HG03442 (cell line): ENCODE data around the gene DNER.
"Not testable (repeated sequence)": the region's sequence is repeated elsewhere in the genome, so short reads cannot be mapped to it uniquely, and the experiment has no call there.

Source experiments
- ATAC-seq: cut with Tn5 transposase; IDR thresholded peaks from one replicate; pipeline ENCODE4 v1.9.1; 2021; ENCODE audit warnings: mild to moderate bottlenecking, moderate library complexity; ENCODE audit not compliant: unreplicated experiment

Gene DNER

DNA sequence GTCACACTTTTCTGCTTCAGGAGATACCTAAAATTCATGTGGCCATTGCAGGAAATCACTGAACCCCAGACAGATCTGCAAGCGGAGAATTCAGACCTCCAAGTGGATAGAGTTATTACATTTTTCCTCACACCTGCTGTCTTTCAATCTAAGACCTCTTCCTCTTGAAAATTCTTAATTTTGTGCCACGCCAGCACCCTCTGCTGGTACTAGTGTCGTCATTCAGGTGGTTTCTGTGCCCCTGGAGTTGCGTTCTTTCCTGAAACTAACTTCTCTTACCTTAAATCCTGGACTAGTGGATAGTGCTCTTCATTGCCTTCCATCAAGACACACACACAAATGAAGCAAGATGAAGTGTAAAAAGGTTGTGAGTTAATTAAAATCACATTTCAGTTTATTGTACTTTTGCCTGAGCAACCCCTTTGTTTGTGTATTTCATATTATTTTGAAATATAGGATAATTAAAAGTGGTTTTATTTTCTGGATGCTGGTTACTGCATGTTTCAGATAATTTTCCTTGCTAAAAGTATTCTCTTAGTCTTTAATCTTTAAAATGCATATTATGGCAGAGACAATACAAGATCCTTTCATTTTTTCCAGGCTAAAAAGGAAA lies 1.6 kb upstream of the DNER start:
- ATAC-seq = no peak

GRCh38 chr2:229714736-229715541 lies 584 bp upstream of the DNER start:
- peak; percentile 26 for ATAC-seq

- peak; percentile 23 for ATAC-seq
These were observed 830 bp downstream of the DNER start for GRCh38 chr2:229713371-229714079.

GRCh38 chr2:229712136-229712535 lies 2.2 kb downstream of the DNER start:
- ATAC-seq = no peak

DNA sequence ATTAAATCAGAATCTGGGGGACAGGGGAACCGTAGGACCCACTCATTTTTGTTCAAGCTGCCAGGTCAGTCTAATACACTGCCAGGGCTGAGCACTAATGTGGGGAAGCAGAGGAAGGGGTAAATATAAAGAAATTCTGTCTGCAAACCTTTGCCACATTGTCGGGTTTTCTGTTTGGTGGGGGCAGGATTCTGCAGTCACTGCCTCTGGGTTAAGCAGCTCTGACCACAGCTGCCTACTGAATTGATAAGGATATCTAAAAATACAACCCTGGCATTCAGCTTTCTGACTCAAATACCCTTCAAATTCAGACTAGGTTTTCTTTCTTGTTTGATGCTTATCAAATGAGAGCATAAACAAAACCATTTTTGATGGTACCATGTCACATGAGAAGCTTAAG lies 6.0 kb downstream of the DNER start:
- no peak for ATAC-seq

DNA sequence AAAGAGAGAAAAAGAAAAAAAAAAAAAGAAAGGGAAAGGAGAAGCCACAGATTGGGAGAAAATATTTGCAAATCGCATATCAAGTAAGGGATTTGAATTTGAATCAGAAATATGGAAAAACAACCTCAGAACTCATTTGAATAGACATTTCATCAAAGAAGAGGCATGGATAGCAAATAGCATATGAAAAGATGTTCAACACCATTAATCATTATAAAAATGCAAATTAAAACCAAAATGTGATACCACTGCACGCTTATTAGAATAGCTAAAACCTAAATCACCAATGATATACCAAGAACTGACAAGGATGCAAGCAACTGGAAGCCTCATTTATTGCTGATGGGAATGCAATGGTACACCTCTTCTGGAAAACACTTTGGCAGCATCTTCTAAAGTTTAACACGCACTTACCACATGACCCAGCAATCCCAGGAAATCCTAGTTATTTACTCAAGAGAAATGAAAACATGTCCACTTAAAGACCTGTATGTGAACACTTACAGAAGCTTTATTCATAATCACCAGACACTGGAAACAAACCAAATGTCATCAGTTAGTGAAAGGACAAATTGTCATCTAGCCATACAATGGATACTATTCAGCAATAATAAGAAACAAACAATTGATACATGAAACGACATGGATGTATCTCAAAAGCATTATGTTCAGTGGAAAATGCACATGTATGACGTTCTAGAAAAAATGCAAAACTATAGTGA lies 10.3 kb downstream of the DNER start:
- no peak for ATAC-seq

DNA sequence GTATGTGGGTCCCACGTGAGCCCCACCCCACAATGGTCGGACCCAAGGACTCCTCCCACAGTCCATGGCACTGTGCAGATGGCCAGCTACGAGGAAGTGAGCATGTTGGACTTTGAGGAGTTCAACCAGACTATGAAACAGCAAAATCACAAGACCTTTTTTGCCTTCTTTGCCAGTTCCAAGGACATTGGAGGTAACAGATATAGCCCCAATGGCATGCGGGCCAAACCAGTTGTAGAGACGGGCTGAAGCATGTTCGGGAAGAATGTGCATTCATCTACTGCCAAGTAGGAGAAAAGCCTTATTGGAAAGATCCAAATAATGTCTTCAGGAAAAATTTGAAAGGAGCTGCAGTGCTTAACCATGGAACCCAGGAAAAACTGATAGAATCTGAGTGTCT lies 12.6 kb downstream of the DNER start:
- ATAC-seq = no peak

- no peak for ATAC-seq
These were observed 13.3 kb downstream of the DNER start for GRCh38 chr2:229701062-229701461.

DNA sequence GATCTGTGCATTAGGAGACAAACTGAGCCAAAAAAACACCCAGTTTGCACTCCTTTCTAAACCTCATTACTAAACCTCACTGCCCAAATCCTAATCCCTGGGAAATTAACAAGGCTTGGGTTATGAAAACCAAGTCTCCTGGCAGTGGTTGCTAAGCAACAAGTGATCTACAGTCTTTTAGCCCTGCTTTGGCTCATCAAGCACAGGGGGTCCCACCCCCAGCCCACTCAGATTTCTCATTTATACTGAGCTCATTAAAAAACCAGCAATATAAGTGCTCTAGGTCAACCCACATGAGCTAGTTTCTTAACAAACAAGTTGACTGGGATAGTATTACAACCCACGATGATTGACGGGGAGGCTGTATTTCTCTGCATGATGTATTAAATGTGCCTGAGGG lies 18.4 kb downstream of the DNER start:
- ATAC-seq = no peak

- not testable (repeated sequence) for ATAC-seq
These were observed 20.5 kb downstream of the DNER start for GRCh38 chr2:229693845-229694244.

GRCh38 chr2:229691631-229692030 lies 22.7 kb downstream of the DNER start:
- ATAC-seq = no peak

- no peak for ATAC-seq
These were observed 25.0 kb downstream of the DNER start for GRCh38 chr2:229689307-229689839.

GRCh38 chr2:229688141-229688540 lies 26.2 kb downstream of the DNER start:
- no peak for ATAC-seq

DNA sequence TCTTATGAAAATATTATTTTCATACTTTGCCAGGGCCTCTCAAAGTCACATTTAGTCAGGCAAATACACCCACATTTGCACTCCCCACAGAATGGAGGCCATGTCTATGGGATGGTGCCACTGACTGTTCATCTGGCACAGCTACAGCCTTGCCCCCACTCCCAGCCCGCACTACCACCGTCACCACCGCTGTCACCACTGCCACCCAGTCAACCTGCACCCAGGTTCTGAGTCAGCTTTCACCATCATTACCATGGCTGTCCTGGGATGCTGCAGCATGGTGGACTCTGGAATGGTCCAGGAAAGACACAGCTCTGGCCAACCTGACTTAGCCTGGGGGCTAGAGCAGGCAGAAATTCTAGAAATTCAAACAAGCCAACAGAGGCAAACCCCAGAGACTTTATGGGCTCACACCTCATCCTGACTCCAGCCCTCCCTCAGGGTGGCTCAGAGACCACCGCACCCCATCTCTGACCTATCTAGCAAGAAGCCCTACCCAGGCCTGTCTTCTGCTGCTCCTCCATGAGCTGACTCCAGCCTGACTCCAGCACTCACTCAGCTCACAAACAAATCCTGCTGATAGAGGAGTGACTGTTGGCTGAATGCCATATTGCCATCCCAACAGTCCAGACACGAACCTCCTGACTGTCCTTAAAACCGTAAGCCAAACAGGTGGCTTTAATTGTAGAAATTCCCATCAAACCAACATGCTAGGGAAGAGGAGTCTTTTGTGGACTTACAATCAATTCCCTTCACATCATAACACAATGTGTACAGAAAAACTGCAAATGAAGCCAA lies 28.0 kb downstream of the DNER start:
- ATAC-seq = no peak

GRCh38 chr2:229684942-229685562 lies 29.3 kb downstream of the DNER start:
- no peak for ATAC-seq

GRCh38 chr2:229679393-229680125 lies 34.8 kb downstream of the DNER start:
- ATAC-seq = no peak

DNA sequence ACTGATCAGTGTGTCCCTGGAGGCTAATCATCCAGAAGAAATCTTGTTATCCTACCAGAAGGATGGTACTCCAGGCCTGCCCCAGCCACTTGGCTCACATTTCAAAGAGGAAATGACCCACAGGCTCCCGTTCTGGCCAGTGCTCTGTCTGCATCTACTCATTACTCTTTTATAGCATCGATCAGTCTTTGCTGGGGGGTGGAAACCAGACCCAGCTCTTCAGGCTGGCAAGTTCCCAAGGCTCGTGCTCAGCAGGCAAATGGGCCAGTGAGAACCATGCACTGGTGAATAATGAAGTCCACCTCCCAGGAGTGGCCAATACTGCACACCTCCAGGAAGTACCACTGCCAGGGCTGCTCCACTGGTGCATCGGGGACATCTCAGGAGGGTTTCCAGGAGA lies 38.8 kb downstream of the DNER start:
- ATAC-seq = no peak

DNA sequence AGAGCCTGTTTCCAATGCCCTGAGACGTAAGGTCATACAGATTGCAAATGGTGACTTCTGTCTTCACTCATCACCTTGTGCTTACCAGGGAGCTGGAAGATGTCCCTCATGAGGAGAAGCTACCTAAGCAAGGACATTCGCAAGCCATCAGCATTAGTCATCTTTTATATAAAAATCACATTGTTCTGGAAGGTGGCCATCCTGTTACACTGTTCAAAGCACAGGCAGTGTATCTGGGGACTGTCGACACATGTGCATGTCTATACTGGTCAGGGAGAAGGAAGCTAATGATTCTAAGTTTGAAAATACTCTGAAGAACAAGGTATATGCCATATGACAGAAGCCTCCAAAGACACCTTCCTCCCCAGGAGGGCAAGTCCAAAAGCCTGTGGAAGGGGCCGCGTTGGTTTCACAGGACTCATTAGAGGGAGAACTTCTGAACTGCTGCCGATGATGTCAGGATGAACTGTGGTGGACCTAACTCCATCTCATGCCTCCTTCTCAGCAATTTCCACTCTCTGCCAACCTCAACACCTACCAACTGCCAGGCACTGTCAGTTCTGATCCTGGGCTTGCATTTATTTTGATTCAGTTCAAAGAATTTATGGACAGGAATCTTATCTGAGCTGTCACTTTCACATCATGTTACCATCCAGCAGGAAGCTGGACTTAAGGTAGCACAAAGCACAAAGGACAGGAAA lies 39.4 kb downstream of the DNER start:
- ATAC-seq = no peak

- ATAC-seq = no peak
These were observed 40.7 kb downstream of the DNER start for GRCh38 chr2:229673676-229674075.
